NT2/D1 (cell line): Measurements from ENCODE around the gene DNMT3A.

ENCODE experiments used
- DNase-seq: peaks from one replicate; pipeline ENCODE4 v3.0.0-alpha.2; 2011; ENCODE audit warnings: low read depth, low spot score
- H3K27me3 ChIP-seq: 2 replicates; pipeline ENCODE4 v1.6.0; 2011; ENCODE audit warnings: mild to moderate bottlenecking; ENCODE audit not compliant: insufficient read length, insufficient read depth
- H3K36me3 ChIP-seq: 2 replicates; pipeline ENCODE4 v1.6.1; 2011; ENCODE audit warnings: mild to moderate bottlenecking, low read length, mixed read lengths; ENCODE audit not compliant: insufficient read depth, insufficient read length
- H3K4me1 ChIP-seq: 2 replicates; pipeline ENCODE4 v1.5.1; 2011; ENCODE audit not compliant: insufficient read depth, insufficient read length
- H3K4me3 ChIP-seq: 2 replicates; pipeline ENCODE4 v1.5.1; 2011; ENCODE audit warnings: low read depth; ENCODE audit not compliant: insufficient read length
- H3K9ac ChIP-seq: 2 replicates; pipeline ENCODE4 v1.6.0; 2011; ENCODE audit warnings: low read depth; ENCODE audit not compliant: insufficient read length
- H3K9me3 ChIP-seq: 2 replicates; pipeline ENCODE4 v1.5.1; 2011; ENCODE audit warnings: mild to moderate bottlenecking, low read length; ENCODE audit not compliant: insufficient read depth
- SUZ12 ChIP-seq: IDR thresholded peaks from 2 replicates; pipeline ENCODE4 v1.6.1; 2011; ENCODE audit not compliant: insufficient read length, insufficient read depth; ENCODE audit errors: extremely low read depth
- YY1 ChIP-seq: IDR thresholded peaks from 2 replicates; pipeline ENCODE4 v1.6.1; 2011; ENCODE audit not compliant: insufficient read length, insufficient read depth
- ZNF274 ChIP-seq: IDR thresholded peaks from 2 replicates; pipeline ENCODE4 v1.6.1; 2011; ENCODE audit warnings: mild to moderate bottlenecking, low read depth, low read length

The DNMT3A gene

GRCh38 chr2:25294573-25295462 is 46.9 kb downstream of the DNMT3A start:
- Histone ChIP-seq H3K36me3 (no peaks in the 10 kb centered on the region), H3K27me3 (no peaks in the 10 kb centered on the region), H3K4me3 (no peak overlapping the region), H3K4me1 (peaks cover 14% of the 10 kb centered on the region), H3K9ac (no peak overlapping the region), H3K9me3 (no peaks in the 10 kb centered on the region)
- no peak for DNase-seq
- TF ChIP-seq YY1 = no peak
- TF ChIP-seq SUZ12 = no peak

GRCh38 chr2:25293958-25294562 is 47.7 kb downstream of the DNMT3A start:
- Histone ChIP-seq H3K36me3 (no peaks in the 10 kb centered on the region), H3K4me3 (no peak overlapping the region), H3K9me3 (no peaks in the 10 kb centered on the region), H3K9ac (no peak overlapping the region), H3K27me3 (no peaks in the 10 kb centered on the region), H3K4me1 (peaks cover 14% of the 10 kb centered on the region)
- TF ChIP-seq SUZ12 = no peak
- no peak for TF ChIP-seq YY1
- no peak for TF ChIP-seq ZNF274
- no peak for DNase-seq

GRCh38 chr2:25293145-25293544 is 48.6 kb downstream of the DNMT3A start:
- no peaks in the 10 kb centered on the region for H3K27me3 ChIP-seq
- H3K4me3 ChIP-seq = no peak overlapping the region
- H3K4me1 ChIP-seq = peaks cover 14% of the 10 kb centered on the region
- H3K9ac ChIP-seq = no peak overlapping the region
- no peak for TF ChIP-seq ZNF274
- no peak for TF ChIP-seq SUZ12
- TF ChIP-seq YY1 = no peak
- DNase-seq = no peak
- no peaks in the 10 kb centered on the region for H3K9me3 ChIP-seq
- H3K36me3 ChIP-seq = no peaks in the 10 kb centered on the region

- Histone ChIP-seq H3K4me1 (peaks cover 14% of the 10 kb centered on the region), H3K9me3 (no peaks in the 10 kb centered on the region), H3K9ac (no peak overlapping the region), H3K4me3 (no peak overlapping the region), H3K27me3 (no peaks in the 10 kb centered on the region), H3K36me3 (no peaks in the 10 kb centered on the region)
- TF ChIP-seq SUZ12 = no peak
- TF ChIP-seq YY1 = no peak
- no peak for TF ChIP-seq ZNF274
- no peak for DNase-seq
These were observed 49.3 kb downstream of the DNMT3A start for GRCh38 chr2:25292408-25292807.

GRCh38 chr2:25290811-25291495 is 50.8 kb downstream of the DNMT3A start:
- Histone ChIP-seq H3K9ac (no peak overlapping the region), H3K4me3 (no peak overlapping the region), H3K27me3 (no peaks in the 10 kb centered on the region), H3K9me3 (no peaks in the 10 kb centered on the region), H3K36me3 (no peaks in the 10 kb centered on the region), H3K4me1 (peaks cover 17% of the 10 kb centered on the region)
- no peak for DNase-seq
- no peak for TF ChIP-seq YY1

GRCh38 chr2:25286723-25287483 is 54.8 kb downstream of the DNMT3A start:
- Histone ChIP-seq H3K36me3 (no peaks in the 10 kb centered on the region), H3K27me3 (no peaks in the 10 kb centered on the region), H3K4me1 (peaks cover 5% of the 10 kb centered on the region), H3K9me3 (no peaks in the 10 kb centered on the region), H3K9ac (no peak overlapping the region), H3K4me3 (no peak overlapping the region)
- DNase-seq = no peak
- TF ChIP-seq YY1 (no peak), SUZ12 (no peak), ZNF274 (no peak)
